GM12874 (cell line): ENCODE measurements around the gene PPP1R37.

ENCODE experiments used
- TF ChIP-seq, protein P1 (sequence below): IDR thresholded peaks from 2 replicates; pipeline ENCODE4 v1.5.1; 2011; ENCODE audit warnings: low read depth, mild to moderate bottlenecking, control low read depth, low read length, moderate library complexity; ENCODE audit not compliant: insufficient read depth

Gene PPP1R37

DNA sequence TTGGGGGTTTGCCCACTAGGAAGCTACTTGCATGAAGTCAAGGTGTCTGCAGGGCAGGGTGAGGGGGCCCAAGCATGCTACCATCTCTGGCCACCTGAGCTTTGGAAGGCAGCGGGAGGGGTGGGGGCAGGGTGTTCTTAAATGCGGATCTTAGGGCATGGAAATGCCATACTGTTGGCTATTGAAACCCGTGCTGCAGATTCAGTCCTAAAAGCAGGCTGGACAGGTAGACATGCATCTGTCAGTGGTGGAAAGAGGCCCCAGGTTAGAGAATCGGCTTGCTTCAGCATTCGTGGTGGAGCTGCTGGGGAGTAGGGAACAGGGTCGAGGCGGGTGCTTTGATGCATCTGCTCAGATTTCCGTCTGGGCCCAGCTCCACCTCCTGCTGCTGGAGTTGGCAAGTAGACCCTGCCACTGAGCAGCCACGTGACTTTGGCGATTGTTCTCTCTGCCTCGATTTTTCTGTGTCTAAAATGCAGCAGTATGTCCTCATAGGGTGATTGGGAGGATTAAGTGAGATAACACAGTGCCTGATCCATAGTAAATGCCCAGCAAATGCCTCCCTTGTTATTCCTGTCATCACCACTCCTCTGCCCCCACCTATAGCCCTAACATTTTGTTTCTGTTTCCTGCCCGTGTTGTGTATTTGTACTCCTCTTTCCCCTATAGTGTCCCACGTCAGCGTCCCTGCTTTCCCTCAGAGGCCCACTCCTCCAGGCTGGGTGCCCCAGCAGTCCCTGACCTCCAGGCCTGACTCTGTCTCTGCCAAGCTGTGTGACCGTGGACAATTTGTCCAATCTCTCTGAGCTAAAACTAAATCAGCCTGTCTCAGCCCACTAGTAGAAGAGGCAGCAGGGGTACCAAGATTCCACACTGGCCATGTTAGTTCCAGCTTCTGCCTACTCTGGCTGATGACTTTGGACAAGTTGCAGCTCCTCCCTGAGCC lies 5.8 kb downstream of the PPP1R37 start:
- TF ChIP-seq, protein P1, sequence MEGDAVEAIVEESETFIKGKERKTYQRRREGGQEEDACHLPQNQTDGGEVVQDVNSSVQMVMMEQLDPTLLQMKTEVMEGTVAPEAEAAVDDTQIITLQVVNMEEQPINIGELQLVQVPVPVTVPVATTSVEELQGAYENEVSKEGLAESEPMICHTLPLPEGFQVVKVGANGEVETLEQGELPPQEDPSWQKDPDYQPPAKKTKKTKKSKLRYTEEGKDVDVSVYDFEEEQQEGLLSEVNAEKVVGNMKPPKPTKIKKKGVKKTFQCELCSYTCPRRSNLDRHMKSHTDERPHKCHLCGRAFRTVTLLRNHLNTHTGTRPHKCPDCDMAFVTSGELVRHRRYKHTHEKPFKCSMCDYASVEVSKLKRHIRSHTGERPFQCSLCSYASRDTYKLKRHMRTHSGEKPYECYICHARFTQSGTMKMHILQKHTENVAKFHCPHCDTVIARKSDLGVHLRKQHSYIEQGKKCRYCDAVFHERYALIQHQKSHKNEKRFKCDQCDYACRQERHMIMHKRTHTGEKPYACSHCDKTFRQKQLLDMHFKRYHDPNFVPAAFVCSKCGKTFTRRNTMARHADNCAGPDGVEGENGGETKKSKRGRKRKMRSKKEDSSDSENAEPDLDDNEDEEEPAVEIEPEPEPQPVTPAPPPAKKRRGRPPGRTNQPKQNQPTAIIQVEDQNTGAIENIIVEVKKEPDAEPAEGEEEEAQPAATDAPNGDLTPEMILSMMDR, result no peak

DNA sequence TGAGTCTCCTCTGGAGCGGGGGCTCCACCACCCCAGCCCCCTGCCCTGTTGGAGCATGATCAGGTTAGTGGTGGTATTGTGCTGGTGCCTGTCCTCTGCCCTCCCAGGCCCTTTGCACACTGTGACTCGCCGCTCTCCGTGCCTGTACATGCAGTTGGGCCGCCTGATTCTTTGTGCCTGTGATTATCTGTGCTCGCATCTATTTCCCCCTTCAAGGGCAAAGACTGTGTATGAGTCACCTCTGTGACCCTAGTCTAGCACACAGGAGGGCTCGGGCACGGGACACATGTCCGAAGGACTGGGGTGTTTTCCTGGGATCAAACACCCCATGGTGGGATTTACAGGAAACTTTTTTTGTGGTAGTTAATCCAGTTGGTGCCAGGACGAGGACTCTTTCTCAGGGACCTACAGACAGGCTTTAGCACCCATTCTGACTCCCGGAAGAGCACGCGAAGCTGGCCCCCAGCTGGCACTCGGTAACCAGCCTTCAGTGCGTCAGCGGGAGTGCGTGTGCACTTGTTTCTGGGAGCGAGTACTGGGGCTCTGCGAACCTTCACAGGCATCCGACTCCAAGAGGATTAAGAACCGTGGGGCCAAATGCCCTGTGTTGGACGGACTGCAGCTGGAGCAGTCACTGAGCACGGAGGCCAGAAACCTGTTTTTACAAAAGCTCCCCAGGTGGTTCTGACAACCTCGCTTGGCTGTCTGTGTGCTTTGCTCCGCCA lies 6.7 kb downstream of the PPP1R37 start:
- TF ChIP-seq, protein P1, result no peak

DNA sequence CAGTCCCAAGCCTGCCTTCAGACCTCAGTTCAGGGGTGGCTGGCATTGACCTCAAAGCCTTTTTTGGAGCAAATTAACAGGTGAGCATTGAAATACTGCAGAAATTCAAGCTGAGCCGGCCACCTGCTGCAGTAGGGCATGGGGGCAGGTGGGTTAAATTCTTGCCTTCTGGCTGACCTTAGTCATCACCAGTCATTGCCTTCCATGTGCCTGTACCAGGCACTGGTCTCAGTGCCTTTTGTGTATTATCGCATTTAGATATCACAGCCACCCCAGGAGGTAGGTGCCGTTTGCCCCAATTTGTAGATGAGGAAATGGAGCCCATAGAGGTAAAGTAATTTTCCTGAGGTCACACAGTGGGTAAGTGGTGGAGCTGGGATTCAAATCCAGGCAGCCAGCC lies 7.2 kb downstream of the PPP1R37 start:
- TF ChIP-seq, protein P1, result no peak

DNA sequence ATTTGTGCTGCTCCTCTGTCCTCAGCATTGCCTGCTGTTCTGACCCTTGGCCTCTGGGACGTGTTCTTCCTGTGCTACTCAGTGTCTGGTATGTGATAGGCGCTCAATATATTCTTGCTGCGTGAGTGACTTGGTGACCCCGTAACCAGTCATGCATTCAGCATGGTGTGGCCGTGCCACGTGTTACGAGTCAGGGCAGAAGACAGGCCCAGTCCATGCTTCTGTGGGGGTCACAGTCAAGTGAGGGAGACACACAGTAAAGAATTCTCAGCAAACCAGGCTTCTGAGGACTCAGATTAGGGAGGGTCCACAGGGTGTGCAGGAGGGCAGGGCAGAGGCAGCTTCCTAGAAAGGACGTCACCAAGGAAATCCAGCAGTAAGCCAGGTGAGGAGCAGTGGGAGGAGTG lies 7.9 kb downstream of the PPP1R37 start:
- TF ChIP-seq, protein P1, result no peak

DNA sequence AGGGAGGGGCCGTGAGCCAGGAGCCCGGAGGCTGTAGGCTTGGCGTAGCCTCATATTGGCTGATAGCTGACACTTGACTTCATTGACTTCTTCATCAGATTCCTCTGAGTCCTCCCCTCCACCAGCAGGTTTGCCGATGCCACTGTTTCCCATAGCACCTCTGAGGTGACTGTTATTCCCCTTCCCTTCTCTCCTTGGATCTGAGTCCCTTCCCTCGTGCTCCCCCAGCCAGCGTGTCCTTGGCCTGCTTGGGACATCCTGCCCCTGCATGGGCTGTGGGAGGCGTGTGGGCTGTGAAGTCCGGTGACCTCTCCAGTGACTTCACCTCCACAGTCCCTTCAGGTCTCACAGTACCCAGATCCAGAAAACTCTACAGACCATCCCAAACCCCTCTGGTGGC lies 8.8 kb downstream of the PPP1R37 start:
- TF ChIP-seq, protein P1, result no peak

DNA sequence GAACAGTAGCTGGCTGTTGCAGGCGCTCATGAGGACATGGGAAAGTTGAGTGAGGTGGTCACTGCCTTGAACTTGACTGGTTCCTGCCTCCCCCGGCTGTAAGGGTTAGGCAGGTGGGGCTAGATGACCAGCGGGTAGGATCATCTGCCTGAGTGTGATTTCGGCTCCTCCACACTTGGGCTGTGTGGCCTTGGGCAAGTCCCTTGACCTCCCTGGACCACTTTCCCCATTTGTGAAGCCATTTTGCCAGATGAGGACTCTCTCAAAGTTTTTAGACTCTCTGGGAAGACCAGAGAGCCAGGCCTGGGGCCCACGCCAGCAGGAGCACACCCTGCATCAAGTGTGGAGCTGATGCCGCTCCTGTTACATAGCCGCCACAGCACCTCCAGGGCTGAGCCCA lies 9.5 kb downstream of the PPP1R37 start:
- TF ChIP-seq, protein P1, result no peak

DNA sequence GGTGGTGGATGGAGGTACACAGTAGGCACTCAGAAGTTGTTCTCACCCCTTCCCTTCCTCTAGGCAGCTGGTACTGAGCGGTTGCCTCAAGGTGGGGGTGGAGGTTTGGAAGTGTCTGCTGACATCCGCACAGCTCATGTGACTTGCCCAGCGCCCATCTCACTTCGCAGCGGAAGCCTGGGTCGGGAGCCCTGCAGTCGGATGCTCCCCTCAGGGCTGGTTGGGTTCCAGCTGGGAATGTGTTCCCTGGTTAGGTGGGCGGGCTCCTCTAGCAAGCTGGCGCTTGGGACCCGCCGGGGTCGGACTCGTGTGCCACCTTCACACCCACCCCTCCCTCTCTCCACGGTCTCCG lies 10.2 kb downstream of the PPP1R37 start:
- TF ChIP-seq, protein P1, result no peak
